ENCODE data around the gene ARF6.

GRCh38 chr14:49886523-49886922, 6.4 kb upstream of the ARF6 start:
- TF ChIP-seq MAX (IDR thresholded peaks at IDR 0.05) (no peak), CTCF (IDR thresholded peaks at IDR 0.05; ENCODE audit: low read depth, low read length, missing input control) (no peak), NR2F2 (IDR thresholded peaks at IDR 0.05) (no peak), REST (IDR thresholded peaks at IDR 0.05) (no peak), EGR1 (IDR thresholded peaks at IDR 0.05; ENCODE audit: low read depth in 2 of 2) (no peak), RAD21 (IDR thresholded peaks at IDR 0.05) (no peak), TAF1 (conservative IDR thresholded peaks at IDR 0.05) (no peak), YY1 (IDR thresholded peaks at IDR 0.05) (no peak), GABPA (IDR thresholded peaks at IDR 0.05 in 1 of 2, conservative IDR thresholded peaks at IDR 0.05 in 1 of 2) (no peak), ATF3 (IDR thresholded peaks at IDR 0.05) (no peak), RXRA (IDR thresholded peaks at IDR 0.05) (no peak), SP1 (IDR thresholded peaks at IDR 0.05) (no peak), ZBTB33 (IDR thresholded peaks at IDR 0.05) (no peak), JUND (IDR thresholded peaks at IDR 0.05) (no peak)

Data from liver (tissue), 3 donors.